ENCODE data around the gene CEP126. TPM values are rescaled to one million over a fixed set of nuclear protein-coding genes. Genes with fewer than 3 reads are reported as not detected.
A peak's percentile ranks its signal among the peaks of the same experiment; 100 is the strongest.
"Not testable (repeated sequence)": the region's sequence is repeated elsewhere in the genome, so short reads cannot be mapped to it uniquely, and the experiment has no call there.

The CEP126 gene
- polyA plus RNA-seq, 1 donor = 5.9 TPM

DNA sequence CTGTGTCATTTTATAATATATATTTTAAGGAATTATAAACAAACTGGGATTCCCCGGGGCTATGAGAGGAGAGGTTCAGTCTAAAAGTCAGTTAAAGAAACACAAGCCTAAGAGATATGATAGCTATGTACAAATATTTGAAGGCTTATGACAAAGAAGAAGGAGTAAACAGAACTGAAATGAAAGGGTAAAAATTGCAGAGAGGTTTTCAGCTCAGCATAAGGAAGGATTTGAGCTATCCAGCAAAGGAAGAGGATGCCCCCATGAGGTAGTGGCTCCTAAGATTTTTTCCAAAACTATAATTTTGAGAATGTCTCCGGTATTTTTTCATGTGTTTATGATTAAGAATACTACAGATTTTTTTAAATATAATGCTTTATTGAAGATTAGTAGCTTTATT, 59.4 kb downstream of the CEP126 start:
- no peak for DNase-seq
- Histone ChIP-seq H3K27ac (ENCODE audit: low read length) (no peak overlapping the region), H3K27me3 (ENCODE audit: control insufficient read depth, insufficient read depth, low read length) (no peaks in the 10 kb centered on the region), H3K4me1 (ENCODE audit: control insufficient read depth, insufficient read depth, low read length) (no peaks in the 10 kb centered on the region), H3K9me3 (ENCODE audit: control insufficient read depth, low read depth, low read length) (no peaks in the 10 kb centered on the region), H3K4me3 (ENCODE audit: low read length) (no peak overlapping the region), H3K36me3 (ENCODE audit: control insufficient read depth, insufficient read depth, low read length) (no peaks in the 10 kb centered on the region)
- 0% methylated on average over 2 of the region's 2 CpGs for WGBS (ENCODE audit: insufficient coverage, low lambda C conversion rate)

- H3K27ac ChIP-seq (ENCODE audit: low read length) = no peak overlapping the region
- H3K4me3 ChIP-seq (ENCODE audit: low read length) = no peak overlapping the region
- DNase-seq = no peak
- no CpG with 5 or more reads among the region's 1 CpG for WGBS (ENCODE audit: insufficient coverage, low lambda C conversion rate)
- no peaks in the 10 kb centered on the region for H3K4me1 ChIP-seq (ENCODE audit: control insufficient read depth, insufficient read depth, low read length)
- H3K27me3 ChIP-seq (ENCODE audit: control insufficient read depth, insufficient read depth, low read length) = no peaks in the 10 kb centered on the region
- no peaks in the 10 kb centered on the region for H3K36me3 ChIP-seq (ENCODE audit: control insufficient read depth, insufficient read depth, low read length)
- no peaks in the 10 kb centered on the region for H3K9me3 ChIP-seq (ENCODE audit: control insufficient read depth, low read depth, low read length)
Measured at GRCh38 chr11:101974771-101975170, 60.0 kb downstream of the CEP126 start.

- 100% methylated on average over 1 of the region's 2 CpGs for WGBS (ENCODE audit: insufficient coverage, low lambda C conversion rate)
- no peak overlapping the region for H3K27ac ChIP-seq (ENCODE audit: low read length)
Measured at GRCh38 chr11:101975734-101976133, 60.9 kb downstream of the CEP126 start.

DNA sequence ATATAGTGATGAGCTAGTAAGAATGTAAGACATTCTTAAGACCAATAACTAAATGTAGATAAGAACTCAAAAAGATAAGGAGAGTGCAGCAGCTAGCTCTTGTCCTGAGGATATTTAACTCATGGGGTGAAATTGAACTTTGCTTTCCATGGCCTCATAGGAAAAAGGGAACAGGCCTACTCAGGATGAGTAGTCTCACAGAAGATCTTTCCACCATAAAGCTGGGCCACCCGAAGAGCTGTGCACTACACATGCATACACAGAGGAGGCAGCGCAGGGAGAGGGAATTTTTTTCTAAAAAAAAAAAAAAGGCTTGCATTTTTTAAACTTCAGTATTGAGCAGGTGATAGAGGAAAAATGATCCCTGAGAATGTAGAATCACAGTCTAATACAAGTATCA, 72.6 kb downstream of the CEP126 start:
- WGBS (ENCODE audit: insufficient coverage, low lambda C conversion rate) = no CpG with 5 or more reads among the region's 2 CpGs
- H3K27ac ChIP-seq (ENCODE audit: low read length) = peak overlapping the region; percentile 52
- peak; percentile 63 to 75 for DNase-seq

More at GRCh38 chr11:101975734-101976133, 60.9 kb downstream of the CEP126 start:
- H3K4me1 ChIP-seq (ENCODE audit: control insufficient read depth, insufficient read depth, low read length) = no peaks in the 10 kb centered on the region
- H3K4me3 ChIP-seq (ENCODE audit: low read length) = no peak overlapping the region
- no peak for DNase-seq
- H3K27me3 ChIP-seq (ENCODE audit: control insufficient read depth, insufficient read depth, low read length) = no peaks in the 10 kb centered on the region
- no peaks in the 10 kb centered on the region for H3K9me3 ChIP-seq (ENCODE audit: control insufficient read depth, low read depth, low read length)
- H3K36me3 ChIP-seq (ENCODE audit: control insufficient read depth, insufficient read depth, low read length) = no peaks in the 10 kb centered on the region

GRCh38 chr11:101993172-101993571, 78.4 kb downstream of the CEP126 start:
- no peak overlapping the region for H3K27ac ChIP-seq (ENCODE audit: low read length)
- no CpG with 5 or more reads among the region's 4 CpGs for WGBS (ENCODE audit: insufficient coverage, low lambda C conversion rate)
- H3K9me3 ChIP-seq (ENCODE audit: control insufficient read depth, low read depth, low read length) = no peaks in the 10 kb centered on the region
- no peak for DNase-seq
- H3K36me3 ChIP-seq (ENCODE audit: control insufficient read depth, insufficient read depth, low read length) = no peaks in the 10 kb centered on the region
- no peaks in the 10 kb centered on the region for H3K4me1 ChIP-seq (ENCODE audit: control insufficient read depth, insufficient read depth, low read length)
- H3K4me3 ChIP-seq (ENCODE audit: low read length) = no peak overlapping the region
- no peaks in the 10 kb centered on the region for H3K27me3 ChIP-seq (ENCODE audit: control insufficient read depth, insufficient read depth, low read length)

More for the DNA sequence above, 72.6 kb downstream of the CEP126 start:
- H3K4me1 ChIP-seq (ENCODE audit: control insufficient read depth, insufficient read depth, low read length) = peaks cover 5% of the 10 kb centered on the region
- H3K36me3 ChIP-seq (ENCODE audit: control insufficient read depth, insufficient read depth, low read length) = peaks cover 3% of the 10 kb centered on the region
- no peaks in the 10 kb centered on the region for H3K9me3 ChIP-seq (ENCODE audit: control insufficient read depth, low read depth, low read length)
- no peaks in the 10 kb centered on the region for H3K27me3 ChIP-seq (ENCODE audit: control insufficient read depth, insufficient read depth, low read length)
- no peak overlapping the region for H3K4me3 ChIP-seq (ENCODE audit: low read length)

- H3K27me3 ChIP-seq (ENCODE audit: control insufficient read depth, insufficient read depth, low read length); DNase-seq; H3K27ac ChIP-seq (ENCODE audit: low read length); H3K9me3 ChIP-seq (ENCODE audit: control insufficient read depth, low read depth, low read length); H3K4me3 ChIP-seq (ENCODE audit: low read length); H3K36me3 ChIP-seq (ENCODE audit: control insufficient read depth, insufficient read depth, low read length); H3K4me1 ChIP-seq (ENCODE audit: control insufficient read depth, insufficient read depth, low read length): not testable (repeated sequence)
- no CpG with 5 or more reads among the region's 2 CpGs for WGBS (ENCODE audit: insufficient coverage, low lambda C conversion rate)
Measured at GRCh38 chr11:101994052-101994469, 79.3 kb downstream of the CEP126 start.

GRCh38 chr11:101996111-101996510, 81.3 kb downstream of the CEP126 start:
- H3K27ac ChIP-seq (ENCODE audit: low read length) = no peak overlapping the region
- H3K36me3 ChIP-seq (ENCODE audit: control insufficient read depth, insufficient read depth, low read length) = no peaks in the 10 kb centered on the region
- no peaks in the 10 kb centered on the region for H3K27me3 ChIP-seq (ENCODE audit: control insufficient read depth, insufficient read depth, low read length)
- H3K9me3 ChIP-seq (ENCODE audit: control insufficient read depth, low read depth, low read length) = no peaks in the 10 kb centered on the region
- H3K4me1 ChIP-seq (ENCODE audit: control insufficient read depth, insufficient read depth, low read length) = no peaks in the 10 kb centered on the region
- DNase-seq = no peak
- H3K4me3 ChIP-seq (ENCODE audit: low read length) = no peak overlapping the region
- 100% methylated on average over 1 of the region's 4 CpGs for WGBS (ENCODE audit: insufficient coverage, low lambda C conversion rate)

DNA sequence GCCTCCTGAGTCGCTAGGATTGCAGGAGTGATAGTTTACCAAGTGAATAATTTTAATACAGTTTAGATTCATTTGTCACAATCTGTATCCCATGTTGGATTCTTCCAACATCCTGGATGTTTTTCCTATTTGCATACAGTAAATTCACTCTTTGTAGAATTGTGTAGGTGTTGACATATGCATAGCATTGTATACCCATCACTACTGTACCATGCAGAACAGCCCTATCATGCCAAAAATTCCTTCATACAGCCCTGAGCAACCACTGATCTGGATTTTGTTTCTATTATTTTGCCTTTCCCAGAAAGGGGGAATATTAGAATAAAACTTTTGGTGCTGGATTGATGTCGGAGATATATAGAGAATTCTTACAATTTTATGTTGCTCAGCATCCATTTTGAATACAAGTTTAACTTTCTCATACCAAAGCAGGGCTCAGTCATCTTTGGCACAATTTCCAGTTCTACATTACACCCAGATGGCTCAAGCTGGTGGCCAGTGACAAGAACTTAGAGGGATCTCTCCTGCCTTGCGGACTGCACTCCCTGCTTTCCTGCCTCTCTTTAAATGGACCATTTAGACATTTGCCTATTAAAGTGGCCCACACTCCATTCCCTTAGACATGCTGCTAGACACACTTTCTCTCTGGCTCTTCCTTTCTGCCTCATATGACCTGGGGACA, 87.0 kb downstream of the CEP126 start:
- DNase-seq = no peak
- H3K27ac ChIP-seq (ENCODE audit: low read length) = no peak overlapping the region
- 100% methylated on average over 1 of the region's 3 CpGs for WGBS (ENCODE audit: insufficient coverage, low lambda C conversion rate)
- no peak overlapping the region for H3K4me3 ChIP-seq (ENCODE audit: low read length)
- H3K27me3 ChIP-seq (ENCODE audit: control insufficient read depth, insufficient read depth, low read length) = no peaks in the 10 kb centered on the region
- H3K4me1 ChIP-seq (ENCODE audit: control insufficient read depth, insufficient read depth, low read length) = no peaks in the 10 kb centered on the region
- H3K36me3 ChIP-seq (ENCODE audit: control insufficient read depth, insufficient read depth, low read length) = no peaks in the 10 kb centered on the region
- no peaks in the 10 kb centered on the region for H3K9me3 ChIP-seq (ENCODE audit: control insufficient read depth, low read depth, low read length)

- DNase-seq = no peak
- Histone ChIP-seq H3K27ac (ENCODE audit: low read length) (no peak overlapping the region), H3K4me1 (ENCODE audit: control insufficient read depth, insufficient read depth, low read length) (peaks cover 8% of the 10 kb centered on the region), H3K4me3 (ENCODE audit: low read length) (no peak overlapping the region), H3K36me3 (ENCODE audit: control insufficient read depth, insufficient read depth, low read length) (no peaks in the 10 kb centered on the region), H3K9me3 (ENCODE audit: control insufficient read depth, low read depth, low read length) (no peaks in the 10 kb centered on the region), H3K27me3 (ENCODE audit: control insufficient read depth, insufficient read depth, low read length) (no peaks in the 10 kb centered on the region)
Measured at GRCh38 chr11:102004220-102004619, 89.4 kb downstream of the CEP126 start.

- Histone ChIP-seq H3K4me3 (ENCODE audit: low read length) (no peak overlapping the region), H3K4me1 (ENCODE audit: control insufficient read depth, insufficient read depth, low read length) (peaks cover 8% of the 10 kb centered on the region), H3K36me3 (ENCODE audit: control insufficient read depth, insufficient read depth, low read length) (no peaks in the 10 kb centered on the region), H3K9me3 (ENCODE audit: control insufficient read depth, low read depth, low read length) (no peaks in the 10 kb centered on the region), H3K27me3 (ENCODE audit: control insufficient read depth, insufficient read depth, low read length) (no peaks in the 10 kb centered on the region), H3K27ac (ENCODE audit: low read length) (no peak overlapping the region)
- WGBS (ENCODE audit: insufficient coverage, low lambda C conversion rate) = 83% methylated on average over 1 of the region's 4 CpGs
- DNase-seq = no peak
Measured at GRCh38 chr11:102005306-102005705, 90.5 kb downstream of the CEP126 start.

Data from large intestine (tissue), 3 donors.